HG03095 (cell line): ENCODE measurements around the gene RGL3.
"Not testable (repeated sequence)": the region's sequence is repeated elsewhere in the genome, so short reads cannot be mapped to it uniquely, and the experiment has no call there.

Experiments
- ATAC-seq: cut with Tn5 transposase; IDR thresholded peaks from one replicate; pipeline ENCODE4 v1.9.1; 2021; ENCODE audit warnings: moderate library complexity; ENCODE audit not compliant: unreplicated experiment

Gene RGL3

GRCh38 chr19:11448923-11449554, 29.9 kb upstream of the RGL3 start:
- ATAC-seq = no peak

GRCh38 chr19:11448410-11448809, 29.3 kb upstream of the RGL3 start:
- ATAC-seq = no peak

DNA sequence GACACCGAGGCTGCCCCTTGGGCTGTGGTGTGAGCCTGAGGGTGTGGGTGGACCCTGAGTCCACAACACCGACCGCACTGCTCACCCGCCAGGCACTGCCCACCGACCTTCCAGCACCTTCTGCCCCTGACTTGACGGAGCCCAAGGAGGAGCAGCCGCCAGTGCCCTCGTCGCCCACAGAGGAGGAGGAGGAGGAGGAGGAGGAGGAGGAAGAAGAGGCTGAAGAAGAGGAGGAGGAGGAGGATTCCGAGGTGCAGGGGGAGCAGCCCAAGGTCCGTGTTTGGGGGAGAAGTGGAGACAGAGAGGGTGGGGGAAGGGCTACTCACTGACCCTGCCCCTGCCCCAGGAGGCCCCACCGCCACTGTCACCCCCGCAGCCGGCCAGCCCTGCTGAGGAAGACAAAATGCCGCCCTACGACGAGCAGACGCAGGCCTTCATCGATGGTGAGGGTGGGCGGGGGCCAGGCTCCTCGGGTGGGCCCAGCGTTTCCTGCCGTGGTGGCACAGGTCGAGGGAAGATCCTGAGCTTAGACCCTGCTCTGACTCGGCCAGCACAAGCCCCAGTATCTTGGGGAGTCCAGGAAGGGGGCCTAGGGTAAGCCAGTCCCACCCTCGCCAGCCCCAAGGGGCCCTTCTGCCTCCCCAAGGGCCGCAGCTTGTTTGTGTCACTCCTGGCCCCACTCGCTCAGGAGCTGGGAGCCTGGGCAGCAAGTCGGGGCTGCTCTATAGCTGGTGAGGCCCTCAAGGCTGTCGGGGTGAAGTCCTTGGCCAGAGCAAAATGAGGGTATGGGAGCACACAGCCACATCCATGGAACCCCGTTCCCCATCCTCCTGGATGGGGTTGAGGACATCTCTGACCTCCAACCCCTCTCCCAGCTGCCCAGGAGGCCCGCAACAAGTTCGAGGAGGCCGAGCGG, 28.5 kb upstream of the RGL3 start:
- no peak for ATAC-seq

GRCh38 chr19:11446652-11447301, 27.7 kb upstream of the RGL3 start:
- ATAC-seq = no peak

DNA sequence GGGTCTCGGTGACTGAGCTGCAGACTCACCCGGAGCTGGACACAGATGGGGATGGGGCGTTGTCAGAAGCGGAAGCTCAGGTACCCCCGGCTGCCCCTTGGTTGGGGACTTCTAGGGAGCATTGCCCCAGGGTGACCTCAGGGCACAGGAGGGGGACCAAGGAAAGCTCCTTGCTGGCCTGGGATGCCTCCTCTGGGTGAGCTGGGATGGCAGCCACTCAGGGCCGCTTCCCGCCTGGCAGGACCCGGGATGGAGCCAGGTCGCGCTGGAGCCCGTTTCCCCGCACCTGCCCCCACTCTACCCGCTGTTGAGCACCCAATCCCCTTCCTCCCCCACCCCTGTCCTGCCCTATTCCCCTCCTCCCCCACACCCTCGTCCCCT, 27.1 kb upstream of the RGL3 start:
- ATAC-seq = no peak

DNA sequence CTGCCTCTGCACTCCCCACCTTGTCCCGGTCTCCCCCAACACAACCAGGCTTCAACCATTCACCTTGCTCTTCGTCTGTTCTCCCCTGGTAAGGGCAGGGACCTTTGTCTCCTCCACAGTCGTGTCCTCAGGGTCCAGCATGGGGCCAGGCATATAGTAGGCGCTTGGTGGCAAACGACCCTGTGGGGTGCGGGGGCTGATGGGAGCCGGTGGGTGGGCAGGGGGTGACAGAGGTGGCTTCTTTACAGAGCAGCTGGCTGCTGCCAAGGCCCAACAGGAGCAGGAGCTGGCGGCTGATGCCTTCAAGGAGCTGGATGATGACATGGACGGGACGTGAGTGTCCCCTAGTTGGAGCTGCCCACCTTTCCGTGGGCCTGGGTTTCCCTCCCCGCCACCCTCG, 26.0 kb upstream of the RGL3 start:
- ATAC-seq = no peak

DNA sequence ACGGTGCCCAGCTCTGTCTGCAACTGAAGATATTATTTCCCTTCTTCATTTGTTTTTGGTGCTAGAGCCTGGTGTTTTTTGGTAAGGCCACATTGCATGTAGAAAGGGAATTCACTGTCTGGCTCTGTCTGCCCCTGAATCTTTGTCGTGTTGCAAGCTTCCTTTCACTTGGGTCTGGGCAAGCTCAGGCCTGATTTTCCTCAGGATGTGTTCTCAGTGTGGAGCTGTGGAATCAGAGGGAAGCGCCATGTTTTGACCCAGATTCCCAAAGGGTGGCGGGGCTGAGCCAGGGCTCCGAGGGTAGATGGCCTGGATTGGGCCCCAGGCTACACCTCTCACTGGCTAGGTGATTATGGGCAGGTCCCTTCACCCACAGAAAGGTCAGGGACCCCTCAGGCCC, 24.9 kb upstream of the RGL3 start:
- no peak for ATAC-seq

GRCh38 chr19:11437955-11438354, 18.8 kb upstream of the RGL3 start:
- ATAC-seq = no peak

GRCh38 chr19:11435833-11436313, 16.8 kb upstream of the RGL3 start:
- ATAC-seq = no peak

GRCh38 chr19:11435057-11435832, 16.1 kb upstream of the RGL3 start, which contains the start of the genes ODAD3 and PRKCSH:
ODAD3 (minus strand) TSS chr19:11435121; CDS start chr19:11435016, 105 bp downstream.
PRKCSH (plus strand) TSS chr19:11435635; CDS start chr19:11436118, 483 bp downstream.
- peak; percentile 84 for ATAC-seq

GRCh38 chr19:11434703-11435056, 15.6 kb upstream of the RGL3 start:
- peak; percentile 5 for ATAC-seq

DNA sequence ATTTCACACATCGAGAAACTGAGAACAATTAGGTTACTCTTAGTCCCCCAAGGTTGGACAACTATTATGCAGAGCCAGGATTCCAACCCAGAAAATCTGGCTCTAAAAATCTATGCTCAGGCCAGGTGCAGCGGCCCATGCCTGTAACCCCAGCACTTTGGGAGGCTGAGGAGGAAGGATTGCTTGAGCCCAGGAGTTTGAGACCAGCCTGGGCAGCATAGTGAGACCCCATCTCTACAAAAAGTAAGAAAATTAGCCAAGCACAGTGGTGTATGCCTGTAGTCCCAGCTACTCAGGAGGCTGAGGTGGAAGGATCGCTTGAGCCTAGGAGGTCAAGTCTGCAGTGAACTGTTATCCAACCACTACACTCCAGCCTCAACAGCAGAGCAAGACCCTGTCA, 14.4 kb upstream of the RGL3 start:
- ATAC-seq = not testable (repeated sequence)

DNA sequence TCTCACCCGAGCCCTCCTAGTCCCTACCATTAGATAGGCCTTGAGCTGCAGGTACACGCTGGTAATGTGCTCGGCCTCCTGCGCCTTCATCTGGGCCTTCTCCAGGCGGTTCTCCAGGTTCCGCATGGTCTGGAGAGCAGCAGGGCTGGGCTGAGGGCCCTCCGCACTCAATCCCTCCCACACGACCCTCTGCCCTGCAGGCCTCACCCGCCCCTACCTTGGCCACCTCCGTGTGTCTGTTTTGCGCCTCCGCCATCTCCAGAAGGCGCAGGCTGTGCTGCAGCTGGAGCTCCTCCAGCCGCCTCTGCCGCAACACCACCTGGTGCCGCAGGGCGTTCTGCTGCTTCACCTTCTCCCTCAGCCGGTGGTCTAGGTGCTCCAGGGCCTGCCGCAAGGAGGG, 7.5 kb upstream of the RGL3 start:
- no peak for ATAC-seq

DNA sequence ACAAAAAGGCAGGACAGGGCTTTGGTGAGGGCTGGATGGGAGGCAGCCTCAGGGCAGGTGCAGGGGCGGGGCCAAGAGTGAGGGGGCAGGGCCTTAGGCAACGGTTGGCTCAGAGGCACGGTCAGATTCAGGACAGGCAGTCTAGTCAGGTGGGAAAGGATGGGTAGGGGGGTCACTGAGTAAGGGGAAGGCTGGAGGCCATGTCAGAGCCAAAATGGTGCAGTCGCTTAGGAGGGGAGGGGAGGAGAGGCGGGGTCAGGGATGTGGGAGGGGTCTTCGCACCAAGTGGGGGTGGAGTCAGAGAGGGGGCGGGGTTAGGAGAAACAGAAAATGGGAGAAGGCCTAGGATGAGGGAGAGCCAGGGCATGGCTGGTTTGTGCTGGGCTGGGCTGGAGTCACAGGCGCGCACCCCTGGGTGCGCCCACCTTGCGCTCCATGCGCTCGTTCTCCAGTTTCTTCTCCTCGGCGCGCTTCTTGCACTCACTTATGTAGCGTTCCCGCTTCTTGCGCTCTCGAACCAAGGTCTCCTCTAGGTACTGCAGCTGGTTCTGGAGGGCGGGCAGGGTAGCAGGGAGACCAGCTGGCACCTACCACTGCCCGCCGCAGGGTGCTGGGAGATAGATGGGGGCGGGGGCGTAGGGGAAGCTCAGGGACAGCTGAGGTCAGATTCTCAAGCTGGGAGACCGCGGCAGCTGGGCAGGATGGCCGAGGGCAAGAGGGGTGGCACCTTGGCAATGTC, 6.8 kb upstream of the RGL3 start:
- no peak for ATAC-seq

GRCh38 chr19:11423791-11424181, 4.7 kb upstream of the RGL3 start:
- ATAC-seq = no peak

DNA sequence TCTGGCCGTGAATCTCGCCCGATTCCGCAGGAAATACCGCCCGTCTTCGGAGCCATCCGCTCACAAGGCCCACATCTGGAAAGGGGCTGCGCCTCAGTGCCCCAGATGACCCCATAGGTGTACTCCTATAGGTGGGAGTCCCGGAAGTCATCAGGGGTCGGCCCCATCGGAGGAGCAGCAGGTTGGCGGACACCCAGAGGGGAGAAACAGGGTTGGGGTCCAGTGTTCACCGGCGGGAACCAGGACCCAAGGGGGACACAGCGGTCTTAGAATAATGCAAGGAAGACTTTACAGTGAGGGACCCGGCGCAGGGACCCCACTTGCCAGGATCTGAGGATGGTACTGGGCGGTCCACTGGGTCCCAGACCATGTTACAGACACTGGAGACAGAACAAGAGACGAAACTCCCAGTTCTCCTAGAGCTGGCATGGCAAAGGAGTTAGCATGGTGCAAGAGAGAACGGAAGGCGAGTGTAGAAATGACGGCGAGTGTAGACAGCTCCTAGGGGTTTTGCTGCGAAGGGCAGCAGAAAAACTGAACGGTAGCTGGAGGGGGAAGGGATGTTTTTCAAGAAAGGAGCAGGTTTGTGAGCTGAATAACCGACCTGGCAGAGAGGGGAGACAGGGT, 4.2 kb upstream of the RGL3 start:
- no peak for ATAC-seq

- peak; percentile 63 for ATAC-seq
Measured at GRCh38 chr19:11422163-11423065, 3.3 kb upstream of the RGL3 start.

GRCh38 chr19:11421371-11422098, 2.4 kb upstream of the RGL3 start:
- peak; percentile 32 for ATAC-seq
